Smooth muscle cell (in vitro differentiated cells): ENCODE results near the gene NRP2. TPM values are rescaled to one million over a fixed set of nuclear protein-coding genes. Genes with fewer than 3 reads are reported as not detected.

ENCODE experiments used
- DNase-seq: peaks from one replicate; lab custom pipeline; 2025; ENCODE audit not compliant: unreplicated experiment; lab: John Stamatoyannopoulos, UW
- H2AFZ ChIP-seq: fragments of 200-600 bp; sonication (generic); 2 replicates; pipeline ENCODE4 v1.6.0; 2016; ENCODE audit warnings: antibody characterized with exemption, low read depth, mild to moderate bottlenecking
- H3F3A ChIP-seq: fragments of 200-600 bp; sonication (generic); 2 replicates; pipeline ENCODE4 v1.6.0; 2017; ENCODE audit warnings: antibody characterized with exemption, low read depth
- H3K27ac ChIP-seq: fragments of 200-600 bp; sonication (generic); 2 replicates; pipeline ENCODE4 v1.5.1; 2016; ENCODE audit warnings: low read depth, mild to moderate bottlenecking
- H3K27me3 ChIP-seq: fragments of 200-600 bp; sonication (generic); 2 replicates; pipeline ENCODE4 v1.6.1; 2016; ENCODE audit warnings: low read depth, mild to moderate bottlenecking
- H3K36me3 ChIP-seq: fragments of 200-600 bp; sonication (generic); 2 replicates; pipeline ENCODE4 v1.5.1; 2016; ENCODE audit warnings: low read depth
- H3K4me1 ChIP-seq: fragments of 200-600 bp; sonication (generic); 2 replicates; pipeline ENCODE4 v1.5.1; 2016; ENCODE audit warnings: low read depth
- H3K4me2 ChIP-seq: fragments of 200-600 bp; sonication (generic); 2 replicates; pipeline ENCODE4 v1.6.0; 2016; ENCODE audit warnings: mild to moderate bottlenecking
- H3K4me3 ChIP-seq: fragments of 200-600 bp; sonication (generic); 2 replicates; pipeline ENCODE4 v1.5.1; 2016; ENCODE audit warnings: mild to moderate bottlenecking
- H3K79me2 ChIP-seq: fragments of 200-600 bp; sonication (generic); 2 replicates; pipeline ENCODE4 v1.6.0; 2016; ENCODE audit warnings: low read depth, mild to moderate bottlenecking
- H3K9ac ChIP-seq: fragments of 200-600 bp; sonication (generic); 2 replicates; pipeline ENCODE4 v1.6.0; 2016; ENCODE audit warnings: low read depth
- H3K9me3 ChIP-seq: fragments of 200-600 bp; sonication (generic); replicated peaks from 2 replicates; pipeline ENCODE4 v1.5.1; 2016; ENCODE audit warnings: low read depth
- H4K20me1 ChIP-seq: fragments of 200-600 bp; sonication (generic); 2 replicates; pipeline ENCODE4 v1.6.0; 2016; ENCODE audit warnings: low read depth
- CTCF ChIP-seq: fragments of 200-600 bp; sonication (generic); IDR thresholded peaks from 2 replicates; pipeline ENCODE4 v1.5.1; 2017; ENCODE audit warnings: borderline replicate concordance, mild to moderate bottlenecking, antibody characterized with exemption; ENCODE audit not compliant: insufficient read depth, poor library complexity, severe bottlenecking
- whole genome bisulfite sequencing: methylation state at CpG from one replicate; pipeline ENCODE4 v1.1.7; 2016; ENCODE audit warnings: low lambda C conversion rate; 5-methylcytosine and 5-hydroxymethylcytosine counted together
- polyA plus RNA-seq: library from polyadenylated mRNA; unstranded; fragments of >200 nt; fragmentation: Nextera tagmentation; extraction: Ambion mirVana; gene quantifications from 2 replicates; pipeline ENCODE4 v1.2.1, GENCODE V29; 2016
- total RNA-seq: library from RNA; depleted of rRNA; stranded (reverse); fragments of >200 nt; gene quantifications from 2 replicates; pipeline ENCODE4 v1.2.3, GENCODE V29; 2014

NRP2 gene
- total and polyA plus RNA-seq, 2 experiments from 2014 or later: 58.4 to 96.1 TPM

GRCh38 chr2:205787761-205788160 is 105.5 kb downstream of the NRP2 start:
- H3K36me3 ChIP-seq: no peaks in the 10 kb centered on the region
- H3K4me3 ChIP-seq: no peak overlapping the region
- H3K9me3 ChIP-seq: no peaks in the 10 kb centered on the region
- TF ChIP-seq CTCF: no peak
- 95% methylated on average over 3 of the region's 3 CpGs for WGBS
- H3K27ac ChIP-seq: no peak overlapping the region
- no peaks in the 10 kb centered on the region for H3F3A ChIP-seq
- no peaks in the 10 kb centered on the region for H4K20me1 ChIP-seq
- H3K27me3 ChIP-seq: no peaks in the 10 kb centered on the region
- H3K4me2 ChIP-seq: no peak overlapping the region
- H3K9ac ChIP-seq: no peak overlapping the region
- no peaks in the 10 kb centered on the region for H3K4me1 ChIP-seq
- no peaks in the 10 kb centered on the region for H3K79me2 ChIP-seq
- no peak overlapping the region for H2AFZ ChIP-seq
- DNase-seq: no peak

GRCh38 chr2:205789906-205790305 is 107.6 kb downstream of the NRP2 start:
- Histone ChIP-seq H3F3A (no peaks in the 10 kb centered on the region), H3K27ac (no peak overlapping the region), H3K9ac (no peak overlapping the region), H3K4me3 (no peak overlapping the region), H3K4me1 (no peaks in the 10 kb centered on the region), H3K79me2 (no peaks in the 10 kb centered on the region), H2AFZ (no peak overlapping the region), H3K27me3 (no peaks in the 10 kb centered on the region), H3K9me3 (no peaks in the 10 kb centered on the region), H4K20me1 (no peaks in the 10 kb centered on the region), H3K4me2 (no peak overlapping the region), H3K36me3 (no peaks in the 10 kb centered on the region)
- DNase-seq: no peak
- 95% methylated on average over 1 of the region's 1 CpG for WGBS
- TF ChIP-seq CTCF: no peak

- Histone ChIP-seq H3K4me1 (no peaks in the 10 kb centered on the region), H3K36me3 (no peaks in the 10 kb centered on the region), H3K4me3 (no peak overlapping the region), H3K79me2 (no peaks in the 10 kb centered on the region), H4K20me1 (no peaks in the 10 kb centered on the region), H3K27ac (no peak overlapping the region), H3K9ac (no peak overlapping the region), H3F3A (no peaks in the 10 kb centered on the region), H3K27me3 (no peaks in the 10 kb centered on the region), H3K4me2 (no peak overlapping the region), H2AFZ (no peak overlapping the region), H3K9me3 (no peaks in the 10 kb centered on the region)
- DNase-seq: no peak
- WGBS: 87% methylated on average over 3 of the region's 3 CpGs
- no peak for TF ChIP-seq CTCF
Measured at GRCh38 chr2:205792908-205793307, 110.6 kb downstream of the NRP2 start.

GRCh38 chr2:205796805-205797313 is 114.6 kb downstream of the NRP2 start:
- H3K4me3 ChIP-seq: no peak overlapping the region
- no peaks in the 10 kb centered on the region for H3F3A ChIP-seq
- no peak overlapping the region for H3K9ac ChIP-seq
- no peaks in the 10 kb centered on the region for H3K36me3 ChIP-seq
- no peaks in the 10 kb centered on the region for H3K4me1 ChIP-seq
- 98% methylated on average over 5 of the region's 5 CpGs for WGBS
- H3K4me2 ChIP-seq: no peak overlapping the region
- no peak for DNase-seq
- H3K9me3 ChIP-seq: no peaks in the 10 kb centered on the region
- H3K27me3 ChIP-seq: no peaks in the 10 kb centered on the region
- no peaks in the 10 kb centered on the region for H3K79me2 ChIP-seq
- H2AFZ ChIP-seq: no peak overlapping the region
- H3K27ac ChIP-seq: no peak overlapping the region
- no peaks in the 10 kb centered on the region for H4K20me1 ChIP-seq
- TF ChIP-seq CTCF: no peak
